Inferior parietal cortex (tissue), 1 donor: Measurements from ENCODE around the gene PNO1.
A peak's percentile ranks its signal among the peaks of the same experiment; 100 is the strongest.
"Not testable (repeated sequence)": the region's sequence is repeated elsewhere in the genome, so short reads cannot be mapped to it uniquely, and the experiment has no call there.

Experiments
- DNase-seq: peaks from one replicate; pipeline ENCODE4 v3.0.0-alpha.2; 2016; ENCODE audit errors: extremely low spot score

Gene PNO1

GRCh38 chr2:68157402-68158133 is at the start of gene PNO1:
Gene PNO1, plus strand, starts transcription at chr2:68157888. Its CDS starts 47 bp downstream, at chr2:68157935.
- DNase-seq: peak; percentile 94

- DNase-seq: no peak
These were observed 49.6 kb upstream of the PNO1 start for GRCh38 chr2:68108120-68108519.

GRCh38 chr2:68110102-68110501 is 47.6 kb upstream of the PNO1 start:
- DNase-seq: no peak

- no peak for DNase-seq
These were observed 41.7 kb upstream of the PNO1 start for GRCh38 chr2:68115965-68116364.

GRCh38 chr2:68117922-68118321 is 39.8 kb upstream of the PNO1 start:
- not testable (repeated sequence) for DNase-seq

- no peak for DNase-seq
These were observed 38.9 kb upstream of the PNO1 start for GRCh38 chr2:68118816-68119215.

- DNase-seq: no peak
These were observed 38.2 kb upstream of the PNO1 start for GRCh38 chr2:68119504-68119903.

GRCh38 chr2:68121873-68122679 is 35.6 kb upstream of the PNO1 start:
- peak; percentile 94 for DNase-seq

GRCh38 chr2:68122680-68122964 is 35.1 kb upstream of the PNO1 start:
- no peak for DNase-seq

GRCh38 chr2:68124321-68124720 is 33.4 kb upstream of the PNO1 start:
- no peak for DNase-seq

GRCh38 chr2:68125821-68126220 is 31.9 kb upstream of the PNO1 start:
- no peak for DNase-seq

GRCh38 chr2:68126561-68126960 is 31.1 kb upstream of the PNO1 start:
- DNase-seq: no peak

- DNase-seq: no peak
These were observed 30.1 kb upstream of the PNO1 start for GRCh38 chr2:68127358-68128242.

- DNase-seq: no peak
These were observed 23.6 kb upstream of the PNO1 start for GRCh38 chr2:68134120-68134519.

- DNase-seq: no peak
These were observed 23.1 kb upstream of the PNO1 start for GRCh38 chr2:68134554-68134953.

GRCh38 chr2:68135448-68136320 is 22.0 kb upstream of the PNO1 start:
- DNase-seq: no peak

GRCh38 chr2:68141875-68142274 is 15.8 kb upstream of the PNO1 start:
- no peak for DNase-seq

- no peak for DNase-seq
These were observed 6.7 kb upstream of the PNO1 start for GRCh38 chr2:68151037-68151436.

- no peak for DNase-seq
These were observed 4.9 kb upstream of the PNO1 start for GRCh38 chr2:68152681-68153347.

- no peak for DNase-seq
These were observed 2.1 kb upstream of the PNO1 start for GRCh38 chr2:68155618-68156017.

- no peak for DNase-seq
These were observed 1.3 kb upstream of the PNO1 start for GRCh38 chr2:68156419-68156818.
